Measurements from ENCODE around the gene SH2D1B. TPM values are rescaled to one million over a fixed set of nuclear protein-coding genes. Genes with fewer than 3 reads are reported as not detected.

SH2D1B gene
- total and polyA plus RNA-seq, 9 of the 15 experiments (the other 6 are each of a cell fraction or from before 2014, with no cell fraction given): 5.6 to 19.6 (median 9.7) TPM

- Histone ChIP-seq H2AFZ (ENCODE audit: low read depth, low read length) (peak overlapping the region; percentile 51; the same call in 1 of the 2 replicates), H3K27me3 (ENCODE audit: control insufficient read depth in 2 of 2, insufficient read depth in 2 of 2, low read length in 2 of 2) (no peaks in the 10 kb centered on the region), H3K4me2 (ENCODE audit: insufficient read depth, low read length) (no peak overlapping the region), H3K27ac (ENCODE audit: extremely low read depth, low read depth, low read length) (no peak overlapping the region), H3K9ac (ENCODE audit: insufficient read depth in 1 of 2, low read depth in 2 of 2, low read length in 2 of 2) (no peak overlapping the region), H3K79me2 (ENCODE audit: control insufficient read depth, insufficient read depth, low read length) (no peaks in the 10 kb centered on the region), H3K9me3 (replicated peaks; ENCODE audit: control insufficient read depth, insufficient read depth, low read depth, low read length) (no peaks in the 10 kb centered on the region), H4K20me1 (replicated peaks; ENCODE audit: control insufficient read depth, insufficient read depth, low read length) (no peaks in the 10 kb centered on the region), H3K9me1 (ENCODE audit: control insufficient read depth, insufficient read depth, low read length) (no peaks in the 10 kb centered on the region), H3K4me1 (replicated peaks in 1 of 2; ENCODE audit: control insufficient read depth in 2 of 2, insufficient read depth in 2 of 2, low read length in 2 of 2) (peaks cover 11 to 31% of the 10 kb centered on the region in 2 experiments; a peak in 3 of 5 replicates), H3K4me3 (no peak overlapping the region), H3K36me3 (ENCODE audit: control insufficient read depth, insufficient read depth, low read length) (no peaks in the 10 kb centered on the region)
- CTCF ChIA-PET (ENCODE audit: low intra/inter-chr PET ratio): no interaction called here
- FAIRE-seq: no peak
- 70% methylated on average over 8 of the region's 8 CpGs for WGBS (ENCODE audit: insufficient coverage, low coverage, missing lambda C conversion rate)
- peak; percentile 7 for ATAC-seq
- TF ChIP-seq KAT8 (IDR thresholded peaks at IDR 0.05; ENCODE audit: low read depth): no peak
- BruUV-seq (replicated peaks): no TSS peak
- intact Hi-C loops (cut with micrococcal nuclease) (loop anchor here (5.0 kb wide), 1 partner anchor 98 kb away; the partner anchor contains the start of gene UHMK1), in situ Hi-C loops (cut with MboI) (no loop called here)
- POLR2A ChIA-PET: interaction anchor here (0.9 to 2.6 kb wide), 5 partner anchors 8 to 162 kb away, joined by 3 to 17 read pairs (median 4); partner anchors contain the start of gene UAP1
- DNase-seq (ENCODE audit: extremely low read depth in 1 of 4, low spot score in 3 of 4): peak in 1 of 4 experiments; percentile 10
Measured at GRCh38 chr1:162398999-162399580, 12.8 kb downstream of the SH2D1B start.

GRCh38 chr1:162397943-162398560 is 13.9 kb downstream of the SH2D1B start:
- Histone ChIP-seq H4K20me1 (replicated peaks; ENCODE audit: control insufficient read depth, insufficient read depth, low read length) (no peaks in the 10 kb centered on the region), H3K4me2 (ENCODE audit: insufficient read depth, low read length) (no peak overlapping the region), H3K36me3 (ENCODE audit: control insufficient read depth, insufficient read depth, low read length) (no peaks in the 10 kb centered on the region), H3K9me1 (ENCODE audit: control insufficient read depth, insufficient read depth, low read length) (no peaks in the 10 kb centered on the region), H2AFZ (ENCODE audit: low read depth, low read length) (peak overlapping the region; percentile 51; the same call in 1 of the 2 replicates), H3K27me3 (ENCODE audit: control insufficient read depth in 2 of 2, insufficient read depth in 2 of 2, low read length in 2 of 2) (no peaks in the 10 kb centered on the region), H3K27ac (ENCODE audit: extremely low read depth, low read depth, low read length) (no peak overlapping the region), H3K79me2 (ENCODE audit: control insufficient read depth, insufficient read depth, low read length) (no peaks in the 10 kb centered on the region), H3K4me1 (replicated peaks in 1 of 2; ENCODE audit: control insufficient read depth in 2 of 2, insufficient read depth in 2 of 2, low read length in 2 of 2) (peaks cover 11 to 31% of the 10 kb centered on the region in 2 experiments; a peak in 3 of 5 replicates), H3K9me3 (replicated peaks; ENCODE audit: control insufficient read depth, insufficient read depth, low read depth, low read length) (no peaks in the 10 kb centered on the region), H3K9ac (ENCODE audit: insufficient read depth in 1 of 2, low read depth in 2 of 2, low read length in 2 of 2) (no peak overlapping the region; a peak in 1 of 4 replicates), H3K4me3 (no peak overlapping the region)
- ATAC-seq (peak; percentile 38), FAIRE-seq (no peak), DNase-seq (ENCODE audit: extremely low read depth in 1 of 4, low spot score in 3 of 4) (peak in 1 of 4 experiments; percentile 11)
- ChIA-PET CTCF (ENCODE audit: low intra/inter-chr PET ratio) (no interaction called here), POLR2A (interaction anchor here (0.9 to 2.6 kb wide), 6 partner anchors 9 to 133 kb away, joined by 4 to 17 read pairs (median 4); no protein-coding TSS in a partner anchor)
- intact Hi-C loops (cut with micrococcal nuclease): loop anchor here (1.0 to 5.0 kb wide), 2 partner anchors 21 to 99 kb away; partner anchors contain the start of gene UHMK1
- WGBS (ENCODE audit: insufficient coverage, low coverage, missing lambda C conversion rate): 46% methylated on average over 3 of the region's 3 CpGs
- in situ Hi-C loops (cut with MboI): no loop called here
- no TSS peak for BruUV-seq (replicated peaks)
- no peak for TF ChIP-seq MEIS2 (IDR thresholded peaks at IDR 0.05; ENCODE audit: partially characterized antibody)
- TF ChIP-seq CLOCK (CRISPR knock-in tag; IDR thresholded peaks at IDR 0.05; ENCODE audit: borderline replicate concordance): no peak
- TF ChIP-seq ZBTB17 (CRISPR knock-in tag; IDR thresholded peaks at IDR 0.05): no peak
- no peak for TF ChIP-seq DNMT1 (IDR thresholded peaks at IDR 0.05)
- TF ChIP-seq ZNF592 (IDR thresholded peaks at IDR 0.05): no peak
- TF ChIP-seq PTBP1 (IDR thresholded peaks at IDR 0.05; ENCODE audit: low read depth, low read length): no peak
